Glutamatergic neuron (in vitro differentiated cells): ENCODE data around the gene GAN. TPM values are rescaled to one million over a fixed set of nuclear protein-coding genes. Genes with fewer than 3 reads are reported as not detected.

Experiments
- DNase-seq: peaks from one replicate; pipeline ENCODE4 v3.0.0; 2022
- H3K27ac Mint-ChIP-seq: one replicate; pipeline ENCODE4 v1.8.0; 2020; ENCODE audit warnings: mild to moderate bottlenecking, mixed read lengths, inconsistent platforms; ENCODE audit not compliant: unreplicated experiment
- H3K27me3 Mint-ChIP-seq: one replicate; pipeline ENCODE4 v1.8.0; 2020; ENCODE audit warnings: mild to moderate bottlenecking, moderate library complexity, mixed read lengths, inconsistent platforms; ENCODE audit not compliant: unreplicated experiment
- H3K36me3 Mint-ChIP-seq: one replicate; pipeline ENCODE4 v1.8.0; 2020; ENCODE audit warnings: mild to moderate bottlenecking, mixed read lengths, inconsistent platforms; ENCODE audit not compliant: unreplicated experiment
- H3K4me1 Mint-ChIP-seq: one replicate; pipeline ENCODE4 v1.8.0; 2020; ENCODE audit warnings: mild to moderate bottlenecking, low read depth, mixed read lengths, inconsistent platforms; ENCODE audit not compliant: unreplicated experiment
- H3K4me3 Mint-ChIP-seq: one replicate; pipeline ENCODE4 v1.8.0; 2020; ENCODE audit warnings: mild to moderate bottlenecking, mixed read lengths, inconsistent platforms; ENCODE audit not compliant: unreplicated experiment
- H3K9me3 Mint-ChIP-seq: one replicate; pipeline ENCODE4 v1.8.0; 2020; ENCODE audit warnings: mild to moderate bottlenecking, moderate library complexity, mixed read lengths, inconsistent platforms; ENCODE audit not compliant: unreplicated experiment
- CTCF ChIP-seq: fragments of 200-600 bp; sonication (generic); IDR thresholded peaks from one replicate; pipeline ENCODE4 v1.5.0; 2021; ENCODE audit not compliant: partially characterized antibody, unreplicated experiment
- total RNA-seq: library from RNA; stranded (reverse); fragmentation: NEBNext Ultra II Directional; extraction: Animal tissue kit (Norgen Biotek cat#: 25700); gene quantifications from one replicate; pipeline ENCODE4 v1.2.1, GENCODE V29; 2021; ENCODE audit not compliant: unreplicated experiment

The GAN gene
- total RNA-seq, 1 donor from 2014 or later: 14.4 TPM

DNA sequence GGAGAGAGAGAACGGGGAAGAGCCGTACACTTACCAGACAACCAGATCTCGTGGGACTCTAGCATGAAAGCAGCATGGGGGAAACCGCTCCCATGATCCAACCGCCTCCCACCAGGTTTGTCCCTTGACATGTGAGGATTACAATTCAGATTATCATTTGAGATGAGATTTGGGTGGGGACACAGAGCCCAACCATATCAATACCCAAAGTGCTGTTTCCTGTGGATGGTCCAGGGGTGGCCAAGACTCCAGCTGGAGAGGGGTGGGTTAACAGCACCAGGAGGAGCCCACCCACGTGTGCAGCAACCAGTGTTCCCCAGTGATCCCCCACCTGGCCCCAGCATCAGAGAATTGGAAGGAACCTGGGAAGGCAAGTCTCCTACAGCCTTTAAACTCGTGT, 79.7 kb downstream of the GAN start:
- no peaks in the 10 kb centered on the region for H3K9me3 Mint-ChIP-seq
- TF ChIP-seq CTCF: no peak

DNA sequence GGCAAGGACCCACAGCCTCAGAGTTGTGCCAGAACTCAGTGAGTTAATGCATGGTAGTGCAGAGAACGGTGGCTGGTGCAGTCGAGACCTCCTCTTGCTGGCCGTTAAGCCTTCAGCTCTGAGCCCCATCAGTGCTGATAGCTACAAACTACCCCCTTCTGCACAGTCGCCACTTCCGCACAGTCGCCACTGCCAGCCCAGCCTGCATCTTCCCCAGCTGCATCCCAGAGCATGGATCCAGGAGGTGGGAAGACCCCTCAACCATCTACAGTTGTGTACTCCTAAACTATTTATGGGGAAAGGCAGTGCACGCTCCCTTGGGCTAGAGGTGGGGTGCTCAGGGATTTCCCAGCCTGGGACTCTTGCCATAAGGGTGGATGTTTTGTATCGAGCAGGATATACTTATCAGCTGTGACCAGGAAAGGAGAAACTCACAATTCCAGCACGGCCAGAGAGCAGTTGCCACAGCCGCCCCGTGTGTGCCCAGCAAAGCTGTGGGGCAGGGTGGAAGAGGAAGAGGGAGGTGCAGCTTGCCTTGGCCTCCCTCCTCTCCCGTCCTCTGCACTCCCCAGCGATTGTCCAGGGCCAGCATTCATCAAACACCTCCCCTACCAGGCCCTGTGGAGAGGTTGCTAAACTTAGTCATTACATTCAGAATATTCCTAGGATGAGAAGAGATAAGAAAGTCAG, 80.3 kb downstream of the GAN start:
- Mint-ChIP-seq H3K4me1 (no peaks in the 10 kb centered on the region), H3K27ac (no peak overlapping the region), H3K9me3 (no peaks in the 10 kb centered on the region), H3K27me3 (peaks cover 2% of the 10 kb centered on the region), H3K36me3 (peaks cover 4% of the 10 kb centered on the region), H3K4me3 (no peak overlapping the region)
- DNase-seq: no peak
- TF ChIP-seq CTCF: no peak

More for the DNA sequence above, 79.7 kb downstream of the GAN start:
- Mint-ChIP-seq H3K27me3 (peaks cover 2% of the 10 kb centered on the region), H3K4me1 (no peaks in the 10 kb centered on the region), H3K36me3 (peaks cover 4% of the 10 kb centered on the region), H3K27ac (no peak overlapping the region), H3K4me3 (no peak overlapping the region)
- no peak for DNase-seq

- peaks cover 4% of the 10 kb centered on the region for H3K36me3 Mint-ChIP-seq
- H3K4me3 Mint-ChIP-seq: no peak overlapping the region
- TF ChIP-seq CTCF: no peak
- H3K27ac Mint-ChIP-seq: no peak overlapping the region
- H3K27me3 Mint-ChIP-seq: no peaks in the 10 kb centered on the region
- no peaks in the 10 kb centered on the region for H3K9me3 Mint-ChIP-seq
- H3K4me1 Mint-ChIP-seq: peaks cover 4% of the 10 kb centered on the region
- no peak for DNase-seq
Observed at GRCh38 chr16:81397058-81397878, 82.5 kb downstream of the GAN start.

DNA sequence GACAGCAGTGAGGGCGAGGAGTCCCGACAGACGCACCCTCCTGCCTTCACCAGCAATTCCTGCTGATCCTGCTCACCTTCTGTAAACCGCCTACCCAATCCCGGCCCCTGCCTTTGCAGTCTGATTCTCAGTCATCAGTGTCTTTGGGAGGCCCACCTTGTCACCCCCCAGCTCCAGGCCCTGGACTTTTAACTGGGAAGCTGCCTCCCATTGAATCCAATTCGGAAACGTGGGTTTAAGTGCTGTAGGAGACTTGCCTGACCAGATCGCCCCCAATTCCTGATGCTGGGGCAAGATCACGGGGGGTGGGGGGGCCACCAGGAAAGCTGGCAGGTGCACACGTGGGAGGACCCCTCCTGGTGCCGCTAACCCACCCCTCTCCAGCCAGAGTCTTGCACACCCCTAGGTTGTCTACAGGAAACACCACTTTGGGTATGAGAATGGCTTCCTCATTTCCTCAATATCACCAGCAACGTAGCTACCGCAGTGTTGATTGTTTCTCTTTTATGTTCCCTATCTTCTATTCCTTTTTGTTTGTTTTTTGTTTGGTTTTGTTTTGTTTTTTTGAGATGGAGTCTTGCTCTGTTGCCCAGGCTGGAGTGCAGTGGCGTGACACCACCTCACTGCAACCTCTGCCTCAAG, 83.2 kb downstream of the GAN start:
- Mint-ChIP-seq H3K27me3 (no peaks in the 10 kb centered on the region), H3K27ac (no peak overlapping the region), H3K9me3 (no peaks in the 10 kb centered on the region), H3K36me3 (peaks cover 4% of the 10 kb centered on the region), H3K4me1 (peaks cover 4% of the 10 kb centered on the region), H3K4me3 (no peak overlapping the region)
- no peak for DNase-seq
- no peak for TF ChIP-seq CTCF
